Activated CD4-positive, CD25-positive, alpha-beta regulatory T cell treated with anti-CD3 and anti-CD28 coated beads, Interleukin-2, amount 50 U/mL, for 24 hours (primary cell): ENCODE results near the gene HLA-DPA1.
"Not testable (repeated sequence)": the region's sequence is repeated elsewhere in the genome, so short reads cannot be mapped to it uniquely, and the experiment has no call there.

Experiments
- ATAC-seq, 2 donors: fragments of 150-1000 bp; cut with Tn5 transposase; one replicate each; pipeline ENCODE4 v1.10.0; 2021; ENCODE audit warnings: mild to moderate bottlenecking in 1 of 2, moderate library complexity in 1 of 2

HLA-DPA1 gene

GRCh38 chr6:33088258-33088930 is 14.9 kb upstream of the HLA-DPA1 start:
- no peak for ATAC-seq

GRCh38 chr6:33085627-33086026 is 12.2 kb upstream of the HLA-DPA1 start:
- no peak for ATAC-seq

GRCh38 chr6:33082702-33083101 is 9.3 kb upstream of the HLA-DPA1 start:
- peak in 1 of 2 donors; percentile 31 for ATAC-seq

GRCh38 chr6:33081098-33081824 is 7.8 kb upstream of the HLA-DPA1 start:
- ATAC-seq = no peak

- no peak for ATAC-seq
Measured at GRCh38 chr6:33080127-33081089, 7.0 kb upstream of the HLA-DPA1 start.

GRCh38 chr6:33079580-33079979 is 6.1 kb upstream of the HLA-DPA1 start:
- no peak for ATAC-seq

- no peak for ATAC-seq
Measured at GRCh38 chr6:33078919-33079521, 5.6 kb upstream of the HLA-DPA1 start.

- ATAC-seq = no peak
Measured at GRCh38 chr6:33078442-33078841, 5.0 kb upstream of the HLA-DPA1 start.

- ATAC-seq = no peak
Measured at GRCh38 chr6:33077908-33078307, 4.5 kb upstream of the HLA-DPA1 start.

GRCh38 chr6:33076406-33076934 is 3.0 kb upstream of the HLA-DPA1 start:
- ATAC-seq = no peak

- peak; percentile 89 to 93 for ATAC-seq
Measured at GRCh38 chr6:33075568-33076405, 2.3 kb upstream of the HLA-DPA1 start, which contains the start of gene HLA-DPB1. Gene HLA-DPB1, plus strand, starts transcription at chr6:33075990. Its CDS starts 52 bp downstream, at chr6:33076042.

- no peak for ATAC-seq
Measured at GRCh38 chr6:33075208-33075567, 1.7 kb upstream of the HLA-DPA1 start.

- ATAC-seq = no peak
Measured at GRCh38 chr6:33072508-33073100, 845 bp downstream of the HLA-DPA1 start.

- ATAC-seq = no peak
Measured at GRCh38 chr6:33071569-33071968, 1.9 kb downstream of the HLA-DPA1 start.

GRCh38 chr6:33070909-33071308 is 2.5 kb downstream of the HLA-DPA1 start:
- ATAC-seq = no peak

- no peak for ATAC-seq
Measured at GRCh38 chr6:33069021-33069738, 4.3 kb downstream of the HLA-DPA1 start.

- no peak for ATAC-seq
Measured at GRCh38 chr6:33066917-33067521, 6.4 kb downstream of the HLA-DPA1 start.

GRCh38 chr6:33065312-33065711 is 8.1 kb downstream of the HLA-DPA1 start:
- ATAC-seq = no peak

GRCh38 chr6:33064723-33065122 is 8.7 kb downstream of the HLA-DPA1 start:
- no peak for ATAC-seq

- not testable (repeated sequence) for ATAC-seq
Measured at GRCh38 chr6:33063435-33063834, 10.0 kb downstream of the HLA-DPA1 start.
